Right forelimb (tissue), 1 donor: ENCODE results near the gene PARVA.

Experiments
- DNase-seq: peaks from one replicate; pipeline ENCODE4 v3.0.0-alpha.2; 2018

The PARVA gene

GRCh38 chr11:12434325-12434654 lies 56.9 kb downstream of the PARVA start:
- no peak for DNase-seq

DNA sequence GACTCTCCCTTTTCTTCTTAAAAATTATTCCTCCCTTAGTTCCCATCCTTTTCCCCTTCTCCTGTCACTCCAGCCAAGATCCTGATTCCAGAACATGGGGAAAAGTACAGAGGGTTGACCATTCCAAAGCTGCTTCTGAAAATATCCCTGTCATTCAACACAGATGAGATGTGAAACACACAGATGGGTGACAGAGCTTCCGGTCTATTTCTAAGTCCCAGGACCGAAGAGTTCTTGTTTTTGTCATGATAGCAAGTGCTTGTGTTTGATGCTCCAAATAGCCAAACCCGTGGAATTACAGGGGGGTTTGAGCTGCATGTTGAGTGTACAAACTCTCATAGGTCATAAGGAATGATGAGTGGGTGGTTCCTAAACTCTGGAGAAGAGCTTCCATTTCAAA lies 57.9 kb downstream of the PARVA start:
- DNase-seq, result no peak

DNA sequence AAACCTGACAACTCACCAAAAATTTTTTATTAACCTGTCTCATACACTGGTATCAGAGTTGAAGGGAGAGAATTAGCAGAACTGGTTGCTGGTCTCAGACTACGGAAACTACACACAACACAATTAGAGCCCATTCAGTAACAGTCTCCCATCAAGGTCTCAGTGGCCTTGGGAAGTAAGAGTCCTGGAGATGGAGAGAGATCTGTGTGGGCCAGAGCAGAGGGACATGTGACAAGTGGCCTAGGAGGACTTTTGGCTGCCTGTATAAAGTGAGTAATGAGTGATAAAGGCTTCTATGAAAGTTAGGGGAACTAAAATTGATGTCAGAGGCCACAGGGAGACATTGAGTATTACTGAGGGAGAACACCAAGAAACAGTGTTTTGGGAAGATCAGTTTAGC lies 58.9 kb downstream of the PARVA start:
- no peak for DNase-seq

DNA sequence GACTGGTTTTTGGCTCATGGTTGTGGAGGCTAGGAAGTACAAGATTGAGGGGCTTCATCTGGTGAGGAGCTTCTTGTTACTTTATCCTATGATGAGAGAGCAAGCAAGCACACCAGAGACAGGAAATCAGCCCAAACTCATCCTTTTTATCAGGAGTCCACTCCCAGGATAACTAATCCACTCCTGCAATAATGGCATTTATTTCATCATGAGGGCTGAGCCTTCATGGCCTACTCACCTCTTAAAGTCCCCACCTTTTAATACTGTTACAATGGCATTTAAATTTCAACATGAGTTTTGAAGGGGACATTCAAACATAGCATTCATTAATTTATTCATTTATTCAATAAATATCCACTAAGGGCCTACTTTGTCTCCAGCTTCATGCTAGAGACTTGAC lies 60.9 kb downstream of the PARVA start:
- no peak for DNase-seq

GRCh38 chr11:12439615-12440014 lies 62.2 kb downstream of the PARVA start:
- DNase-seq, result no peak

- DNase-seq, result no peak
Observed at GRCh38 chr11:12440565-12440964, 63.2 kb downstream of the PARVA start.

DNA sequence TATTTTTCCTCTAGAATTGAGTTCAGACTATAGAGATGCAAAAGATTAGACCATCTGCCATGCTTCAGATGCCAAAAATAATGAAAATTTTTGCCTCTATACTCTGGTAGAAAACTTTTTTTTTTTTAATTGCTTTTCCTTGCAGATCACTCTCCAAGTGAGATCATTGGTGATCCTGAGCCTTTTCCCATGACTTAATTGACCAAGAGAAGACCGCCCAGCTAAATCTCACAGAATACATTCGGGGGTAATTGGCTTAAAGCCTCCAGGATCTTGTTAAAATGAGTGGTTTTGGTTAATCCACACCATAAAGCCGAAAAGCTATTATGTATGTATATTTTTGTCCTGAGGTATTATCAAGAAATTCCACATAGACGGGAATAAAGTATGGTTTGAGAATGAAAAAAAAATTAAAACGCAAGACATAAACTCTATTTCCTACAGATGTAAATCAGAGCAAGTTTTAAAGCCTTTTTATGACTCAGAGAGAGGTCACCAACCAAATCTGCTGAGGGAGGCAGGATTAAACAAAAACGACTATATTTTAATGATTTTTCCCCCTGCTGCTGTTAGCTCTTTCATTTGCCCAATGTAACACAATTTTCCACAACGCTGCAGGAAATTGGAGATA lies 64.0 kb downstream of the PARVA start:
- no peak for DNase-seq

GRCh38 chr11:12444601-12445000 lies 67.2 kb downstream of the PARVA start:
- DNase-seq, result no peak

GRCh38 chr11:12445001-12445400 lies 67.6 kb downstream of the PARVA start:
- DNase-seq, result no peak

- no peak for DNase-seq
Observed at GRCh38 chr11:12446863-12447262, 69.5 kb downstream of the PARVA start.

DNA sequence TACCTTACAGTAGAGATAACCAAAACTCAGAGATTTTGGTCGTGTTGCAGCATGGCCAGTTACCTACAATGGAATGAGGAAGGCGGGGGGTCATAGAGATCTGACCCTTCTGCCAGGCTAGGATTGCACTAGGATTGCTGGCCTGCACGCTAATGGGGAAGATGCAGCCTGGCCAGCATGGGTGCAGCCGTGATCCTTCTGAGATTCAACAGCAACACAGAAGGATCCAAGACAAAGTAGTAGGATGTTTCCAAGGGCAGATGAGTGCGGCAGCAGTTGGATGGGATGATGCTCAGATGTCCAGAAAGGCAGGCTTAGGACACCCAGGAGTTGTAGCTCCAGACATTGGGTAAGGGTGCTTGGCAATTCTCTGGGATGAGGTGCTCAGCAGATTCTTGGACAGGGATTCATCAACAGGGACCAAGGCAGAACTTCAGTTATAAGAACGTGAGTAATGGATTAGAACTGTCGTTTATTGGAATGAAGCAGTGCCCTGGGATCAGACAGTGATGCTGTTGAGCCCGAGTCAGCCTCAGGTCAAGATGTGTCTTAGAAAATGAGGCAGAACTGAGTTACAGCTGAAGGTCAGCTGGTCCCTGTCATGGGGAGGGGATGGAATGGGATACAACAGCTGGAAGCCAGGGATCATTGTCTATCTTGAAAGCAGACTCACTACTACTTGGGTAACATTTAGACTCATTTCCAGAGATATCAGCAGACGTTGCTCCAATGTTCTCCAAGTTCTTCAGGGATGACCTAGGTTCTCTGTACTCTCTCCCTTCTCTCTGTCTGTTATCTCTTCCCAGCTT lies 71.0 kb downstream of the PARVA start:
- no peak for DNase-seq

- no peak for DNase-seq
Observed at GRCh38 chr11:12449961-12450715, 72.8 kb downstream of the PARVA start.

GRCh38 chr11:12451179-12451814 lies 73.9 kb downstream of the PARVA start:
- DNase-seq, result no peak

DNA sequence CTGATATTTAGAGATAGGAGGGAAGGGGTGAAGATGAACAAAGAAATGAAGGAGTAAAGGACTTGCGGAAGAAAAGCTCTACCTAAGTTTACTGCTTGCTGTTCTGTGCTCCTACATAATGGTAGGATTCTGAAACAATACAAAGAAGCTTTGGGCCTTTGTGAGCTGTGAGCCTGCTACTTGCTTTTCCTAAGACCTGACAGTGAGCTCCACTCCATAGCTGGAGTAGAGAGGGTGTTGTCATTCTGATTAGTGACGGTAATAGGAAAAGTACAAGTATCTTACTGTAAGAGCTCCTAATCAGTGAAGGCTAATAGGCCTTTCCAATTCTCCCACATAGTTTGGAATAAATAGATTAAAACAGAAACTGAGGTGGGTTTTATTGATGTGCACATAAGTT lies 75.9 kb downstream of the PARVA start:
- no peak for DNase-seq

DNA sequence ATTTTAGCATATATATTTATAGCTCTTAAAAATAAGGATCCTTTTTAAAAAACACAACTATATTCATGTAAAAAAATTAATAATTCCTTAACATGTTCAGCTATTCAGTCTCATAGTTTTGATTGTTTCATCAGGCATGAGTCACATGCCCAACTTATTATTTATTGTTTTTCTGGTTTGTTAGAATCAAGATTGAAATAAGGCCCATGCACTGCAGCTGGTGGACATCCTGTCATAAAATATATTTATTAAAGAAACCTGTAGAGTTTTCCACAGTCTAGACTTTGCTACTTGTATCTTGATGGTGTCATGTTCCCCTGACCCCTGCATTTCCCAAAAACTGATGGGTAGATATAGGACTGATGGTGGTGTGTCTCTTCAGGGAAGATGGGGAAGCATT lies 77.4 kb downstream of the PARVA start:
- DNase-seq, result no peak

DNA sequence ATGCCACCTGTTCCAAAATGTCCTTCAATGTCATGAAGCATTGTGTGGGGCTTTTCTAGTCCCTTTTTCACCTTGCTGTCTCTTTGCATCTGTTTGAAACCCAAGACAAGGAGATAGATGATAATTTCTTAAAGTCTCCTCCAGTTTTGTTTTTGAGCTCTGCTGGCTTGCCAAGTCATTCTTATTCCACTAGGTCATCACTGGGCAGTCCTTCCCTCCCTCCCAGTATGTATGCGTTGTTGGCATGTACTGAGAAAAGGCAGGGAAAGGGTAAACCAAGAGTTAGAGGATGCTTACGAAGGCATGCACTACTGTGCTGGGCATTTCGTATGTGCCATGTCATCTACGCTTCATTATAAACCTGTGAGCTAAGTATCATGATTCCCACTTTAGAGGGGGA lies 78.6 kb downstream of the PARVA start:
- no peak for DNase-seq

DNA sequence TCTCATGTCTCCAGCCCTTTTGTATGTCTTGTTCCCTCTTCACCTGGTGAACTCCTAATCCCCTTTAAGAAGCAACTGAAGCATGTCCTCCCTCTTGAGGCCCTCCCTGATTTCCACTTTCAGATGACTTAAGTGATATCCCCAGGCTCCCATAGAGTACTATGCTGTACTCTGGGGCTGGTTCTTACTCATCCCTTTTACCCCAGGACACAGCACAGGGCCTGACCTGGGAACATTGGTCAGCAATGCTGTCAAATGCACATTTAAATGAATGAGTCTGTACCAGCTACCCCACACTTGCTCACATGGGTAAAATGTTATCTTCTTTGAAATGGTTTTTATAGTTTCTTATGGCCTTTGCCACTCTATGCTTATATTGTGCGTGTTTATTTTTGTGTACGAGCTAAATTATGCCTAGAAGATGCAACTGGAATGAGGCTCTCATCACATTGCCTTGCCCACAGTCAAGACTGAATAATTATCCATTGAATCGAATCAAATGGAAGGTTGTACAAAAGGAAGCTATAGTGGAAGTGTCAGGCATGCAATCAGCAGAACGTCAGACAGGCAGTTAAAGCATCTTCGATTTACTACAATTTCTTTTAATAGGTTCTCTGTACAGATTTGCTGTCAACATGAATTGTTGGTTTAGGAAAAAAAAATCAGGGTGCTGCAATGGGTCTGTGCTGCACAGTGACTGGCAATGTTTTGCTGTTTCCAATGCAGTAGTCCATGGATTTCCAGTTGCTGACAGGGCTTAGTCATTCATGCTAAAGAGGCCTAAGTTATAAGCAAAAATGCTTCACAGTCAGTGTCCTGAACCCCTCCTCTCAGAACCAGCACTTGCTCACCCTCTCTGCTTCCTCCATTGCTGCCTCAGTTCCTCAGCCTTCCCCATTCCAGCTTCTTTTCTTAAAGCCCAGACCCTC lies 79.5 kb downstream of the PARVA start:
- no peak for DNase-seq

DNA sequence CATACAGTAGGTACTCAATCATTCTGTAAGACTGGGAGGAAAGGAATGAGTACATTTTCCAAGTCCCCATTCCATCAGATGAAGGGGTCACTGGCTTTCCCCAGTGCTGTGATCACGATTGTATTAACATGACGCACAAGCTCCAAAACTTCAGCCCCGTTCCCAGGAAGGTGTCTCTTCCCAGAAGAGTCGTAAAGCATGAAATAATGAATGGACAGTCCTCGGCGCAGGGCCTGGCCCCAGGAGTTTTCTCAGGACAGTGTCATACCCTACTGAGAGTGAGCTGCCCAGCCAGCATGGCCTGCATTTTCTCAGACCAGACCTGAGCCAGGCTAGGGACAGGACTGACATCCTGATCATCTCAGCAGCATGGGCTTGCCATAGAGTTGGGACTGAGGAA lies 80.7 kb downstream of the PARVA start:
- DNase-seq, result no peak

DNA sequence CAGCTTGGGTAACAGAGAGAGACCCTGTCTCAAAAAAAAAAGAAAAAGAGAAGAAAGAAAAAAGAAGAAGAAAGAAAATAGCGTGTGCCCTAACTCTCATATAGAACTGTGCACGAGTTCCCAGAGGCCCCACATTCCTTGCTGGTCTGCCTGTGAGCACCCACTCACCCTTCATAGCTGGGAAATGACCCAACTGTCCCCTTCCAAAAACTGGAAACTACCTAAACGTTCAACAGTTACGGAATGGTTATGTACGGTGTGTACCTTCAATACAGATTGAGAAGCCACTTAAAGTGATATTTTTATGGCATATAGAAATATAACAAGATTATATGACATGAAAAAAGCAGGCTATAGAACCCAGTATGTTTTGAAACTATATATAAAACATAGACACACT lies 82.0 kb downstream of the PARVA start:
- no peak for DNase-seq

DNA sequence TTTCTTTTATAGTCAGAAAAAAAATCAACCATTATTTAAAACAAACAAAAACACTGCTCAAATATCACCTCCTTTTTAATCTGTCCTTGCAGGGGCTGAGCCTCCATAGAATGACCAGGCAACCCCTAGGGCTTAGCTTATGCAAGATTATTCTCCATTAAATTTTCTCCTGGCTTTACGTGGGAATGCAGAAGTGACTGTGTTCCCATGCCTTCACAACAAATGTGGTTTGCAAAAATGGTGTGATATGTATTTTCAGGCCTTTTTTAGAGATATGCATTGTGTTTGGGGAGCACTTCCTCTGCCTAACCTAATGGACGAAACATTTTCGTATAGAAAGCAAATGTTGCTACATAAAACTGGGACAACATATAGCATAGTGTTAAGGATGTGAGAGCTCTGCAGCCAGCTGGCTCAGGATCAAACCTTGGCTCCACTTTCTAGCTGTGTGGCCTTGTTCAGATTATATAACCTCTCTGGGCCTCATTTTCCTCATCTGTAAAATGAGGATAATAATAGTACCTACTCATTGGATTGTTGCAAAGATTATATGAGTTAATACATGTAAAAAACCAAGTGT lies 82.6 kb downstream of the PARVA start:
- DNase-seq, result no peak

DNA sequence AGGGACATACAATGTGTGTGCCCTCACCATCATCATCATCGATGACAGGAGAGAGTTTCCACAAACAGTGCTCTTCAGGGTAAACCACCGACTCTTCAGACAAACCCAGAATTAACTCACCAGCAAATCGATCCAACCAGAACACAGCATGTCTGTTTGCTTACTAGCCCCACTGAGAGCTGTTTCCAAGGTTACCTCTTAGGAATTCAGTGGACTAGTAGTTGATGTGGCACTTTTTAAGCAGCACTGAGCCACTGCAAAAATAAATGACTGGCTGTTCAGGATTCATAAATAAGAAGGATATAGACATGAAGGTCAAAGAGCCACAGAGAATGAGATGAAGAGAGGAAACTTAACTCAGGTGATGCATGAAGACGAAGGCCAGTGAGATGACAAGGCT lies 83.1 kb downstream of the PARVA start:
- DNase-seq, result no peak

DNA sequence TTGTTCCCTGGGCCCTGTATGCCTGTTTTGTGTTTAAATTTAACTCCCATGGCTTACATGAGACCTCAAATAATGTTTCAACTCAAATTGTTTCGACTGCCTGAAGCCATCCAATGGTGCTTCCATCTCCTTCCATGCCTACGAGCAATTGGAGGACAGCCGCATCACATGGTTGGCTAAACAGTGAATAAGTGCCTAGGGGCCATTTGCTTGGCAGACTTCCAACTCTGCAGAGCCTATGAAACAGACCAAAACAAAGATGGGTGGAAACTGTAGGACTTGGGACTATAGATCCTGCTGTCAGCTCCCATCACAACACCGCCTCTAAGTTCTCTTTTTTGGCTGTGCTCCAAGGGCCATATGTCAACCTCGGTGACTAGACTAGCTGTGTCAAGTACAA lies 84.1 kb downstream of the PARVA start:
- no peak for DNase-seq
